Measurements from ENCODE around the gene GATAD2B. TPM values are rescaled to one million over a fixed set of nuclear protein-coding genes. Genes with fewer than 3 reads are reported as not detected.

Gene GATAD2B
- total RNA-seq, 1 experiment from 2014 or later: 46.9 TPM

GRCh38 chr1:153957744-153958110 is 35.0 kb upstream of the GATAD2B start:
- Mint-ChIP-seq H3K9me3 (no peaks in the 10 kb centered on the region), H3K27ac (peak overlapping the region; percentile 93), H3K36me3 (peaks cover 34% of the 10 kb centered on the region), H3K4me1 (peaks cover 49% of the 10 kb centered on the region), H3K4me3 (peak overlapping the region; percentile 94), H3K27me3 (ENCODE audit: low read depth) (no peaks in the 10 kb centered on the region)
- ATAC-seq: peak; percentile 5
- ChIA-PET POLR2A (interaction anchor here (0.7 to 1.6 kb wide), 3 partner anchors 10 to 113 kb away, joined by 4 to 17 read pairs (median 5); partner anchors contain the start of genes CREB3L4 and DENND4B), CTCF (interaction anchor here (1.5 to 3.1 kb wide), 3 partner anchors 9 to 29 kb away, joined by 5 to 12 read pairs (median 11); partner anchors contain the start of genes CREB3L4, DENND4B and RAB13)
- TF ChIP-seq ZNF512 (CRISPR knock-in tag; IDR thresholded peaks at IDR 0.05; ENCODE audit: borderline replicate concordance): no peak
- 0 out of 2 replicates have a peak, but pooled peaks have one; percentile 6 for TF ChIP-seq ZNF416 (CRISPR knock-in tag; IDR thresholded peaks at IDR 0.05)
- no peak for DNase-seq (ENCODE audit: low spot score)

DNA sequence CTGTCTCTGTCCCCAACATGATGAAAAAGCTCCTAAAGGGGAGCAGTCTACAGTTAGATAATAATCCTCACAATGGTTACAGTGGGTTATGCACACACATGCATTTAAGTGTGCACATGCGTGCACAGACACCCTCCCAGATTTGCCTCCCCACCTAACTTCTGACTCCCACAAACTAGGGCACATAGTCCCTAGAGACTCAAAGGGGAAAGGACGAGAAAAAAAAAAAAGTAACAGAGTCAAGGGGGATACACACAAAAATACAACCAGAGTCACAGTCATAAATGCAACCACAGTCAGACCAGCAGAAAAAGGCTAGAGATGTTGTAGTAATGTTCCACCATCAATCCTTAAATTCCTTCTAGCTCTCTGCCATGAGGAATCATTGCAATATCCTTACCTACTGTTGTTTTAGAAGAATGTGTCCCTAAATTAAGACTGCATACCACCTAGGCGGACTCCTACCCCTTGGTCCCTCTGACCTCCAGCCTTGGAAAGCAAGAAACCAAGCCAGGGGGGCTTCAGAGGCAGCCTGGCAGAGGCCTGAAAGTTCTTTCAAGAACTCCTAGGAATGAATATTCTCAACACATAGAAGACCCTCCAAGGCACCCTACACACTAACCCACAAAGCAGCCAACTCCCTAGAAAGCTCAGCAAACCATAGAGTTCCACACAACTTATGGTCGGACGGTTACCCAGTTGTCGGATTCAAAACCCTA is 34.4 kb upstream of the GATAD2B start:
- DNase-seq (ENCODE audit: low spot score) (no peak), ATAC-seq (no peak)
- Mint-ChIP-seq H3K27me3 (ENCODE audit: low read depth) (no peaks in the 10 kb centered on the region), H3K4me1 (peaks cover 43% of the 10 kb centered on the region), H3K9me3 (no peaks in the 10 kb centered on the region), H3K4me3 (peak overlapping the region; percentile 94), H3K27ac (peak overlapping the region; percentile 93), H3K36me3 (peaks cover 37% of the 10 kb centered on the region)
- CTCF ChIA-PET: interaction anchor here (0.6 to 3.1 kb wide), 5 partner anchors 10 to 160 kb away, joined by 4 to 15 read pairs (median 11); partner anchors contain the start of genes CREB3L4 and DENND4B
- TF ChIP-seq CTCF (IDR thresholded peaks at IDR 0.05): no peak
- TF ChIP-seq NFE2L1 (CRISPR knock-in tag; IDR thresholded peaks at IDR 0.05): no peak
- no peak for TF ChIP-seq ZNF512 (CRISPR knock-in tag; IDR thresholded peaks at IDR 0.05; ENCODE audit: borderline replicate concordance)
- TF ChIP-seq TEAD1 (CRISPR knock-in tag; IDR thresholded peaks at IDR 0.05): no peak
- POLR2A ChIA-PET: no interaction called here

- Mint-ChIP-seq H3K4me3 (no peak overlapping the region), H3K36me3 (peaks cover 36% of the 10 kb centered on the region), H3K27ac (no peak overlapping the region), H3K4me1 (peaks cover 25% of the 10 kb centered on the region), H3K9me3 (no peaks in the 10 kb centered on the region), H3K27me3 (ENCODE audit: low read depth) (no peaks in the 10 kb centered on the region)
- ChIA-PET CTCF (interaction anchor here (2.8 kb wide), 1 partner anchor 8 kb away, joined by 15 read pairs; the partner anchor contains the start of gene DENND4B), POLR2A (interaction anchor here (0.5 to 2.7 kb wide), 3 partner anchors 13 to 32 kb away, joined by 3 to 6 read pairs (median 5); partner anchors contain the start of genes CREB3L4 and GATAD2B)
- no peak for DNase-seq (ENCODE audit: low spot score)
- no peak for ATAC-seq
- TF ChIP-seq NFE2L1 (CRISPR knock-in tag; IDR thresholded peaks at IDR 0.05) (no peak), ZMAT4 (CRISPR knock-in tag; IDR thresholded peaks at IDR 0.05) (no peak), FOXK1 (CRISPR knock-in tag; IDR thresholded peaks at IDR 0.05) (no peak), IRF1 (CRISPR knock-in tag; IDR thresholded peaks at IDR 0.05) (no peak), ZNF219 (CRISPR knock-in tag; IDR thresholded peaks at IDR 0.05; ENCODE audit: borderline replicate concordance) (no peak), ETV6 (CRISPR knock-in tag; IDR thresholded peaks at IDR 0.05) (no peak), MAX (CRISPR knock-in tag; IDR thresholded peaks at IDR 0.05) (no peak), KAT7 (CRISPR knock-in tag; IDR thresholded peaks at IDR 0.05; ENCODE audit: borderline replicate concordance) (no peak), NR1H2 (CRISPR knock-in tag; IDR thresholded peaks at IDR 0.05) (no peak), ELF4 (CRISPR knock-in tag; IDR thresholded peaks at IDR 0.05; ENCODE audit: low read depth) (no peak), OVOL2 (CRISPR knock-in tag; IDR thresholded peaks at IDR 0.05; ENCODE audit: borderline replicate concordance) (no peak), ZNF263 (CRISPR knock-in tag; IDR thresholded peaks at IDR 0.05; ENCODE audit: low read depth) (no peak)
- TF ChIP-seq, protein P1, sequence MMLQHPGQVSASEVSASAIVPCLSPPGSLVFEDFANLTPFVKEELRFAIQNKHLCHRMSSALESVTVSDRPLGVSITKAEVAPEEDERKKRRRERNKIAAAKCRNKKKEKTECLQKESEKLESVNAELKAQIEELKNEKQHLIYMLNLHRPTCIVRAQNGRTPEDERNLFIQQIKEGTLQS (CRISPR knock-in tag; conservative IDR thresholded peaks at IDR 0.05): no peak
- TF ChIP-seq, protein P2, sequence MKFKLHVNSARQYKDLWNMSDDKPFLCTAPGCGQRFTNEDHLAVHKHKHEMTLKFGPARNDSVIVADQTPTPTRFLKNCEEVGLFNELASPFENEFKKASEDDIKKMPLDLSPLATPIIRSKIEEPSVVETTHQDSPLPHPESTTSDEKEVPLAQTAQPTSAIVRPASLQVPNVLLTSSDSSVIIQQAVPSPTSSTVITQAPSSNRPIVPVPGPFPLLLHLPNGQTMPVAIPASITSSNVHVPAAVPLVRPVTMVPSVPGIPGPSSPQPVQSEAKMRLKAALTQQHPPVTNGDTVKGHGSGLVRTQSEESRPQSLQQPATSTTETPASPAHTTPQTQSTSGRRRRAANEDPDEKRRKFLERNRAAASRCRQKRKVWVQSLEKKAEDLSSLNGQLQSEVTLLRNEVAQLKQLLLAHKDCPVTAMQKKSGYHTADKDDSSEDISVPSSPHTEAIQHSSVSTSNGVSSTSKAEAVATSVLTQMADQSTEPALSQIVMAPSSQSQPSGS (CRISPR knock-in tag; IDR thresholded peaks at IDR 0.05; ENCODE audit: borderline replicate concordance, low read depth): no peak
- TF ChIP-seq, protein P3, sequence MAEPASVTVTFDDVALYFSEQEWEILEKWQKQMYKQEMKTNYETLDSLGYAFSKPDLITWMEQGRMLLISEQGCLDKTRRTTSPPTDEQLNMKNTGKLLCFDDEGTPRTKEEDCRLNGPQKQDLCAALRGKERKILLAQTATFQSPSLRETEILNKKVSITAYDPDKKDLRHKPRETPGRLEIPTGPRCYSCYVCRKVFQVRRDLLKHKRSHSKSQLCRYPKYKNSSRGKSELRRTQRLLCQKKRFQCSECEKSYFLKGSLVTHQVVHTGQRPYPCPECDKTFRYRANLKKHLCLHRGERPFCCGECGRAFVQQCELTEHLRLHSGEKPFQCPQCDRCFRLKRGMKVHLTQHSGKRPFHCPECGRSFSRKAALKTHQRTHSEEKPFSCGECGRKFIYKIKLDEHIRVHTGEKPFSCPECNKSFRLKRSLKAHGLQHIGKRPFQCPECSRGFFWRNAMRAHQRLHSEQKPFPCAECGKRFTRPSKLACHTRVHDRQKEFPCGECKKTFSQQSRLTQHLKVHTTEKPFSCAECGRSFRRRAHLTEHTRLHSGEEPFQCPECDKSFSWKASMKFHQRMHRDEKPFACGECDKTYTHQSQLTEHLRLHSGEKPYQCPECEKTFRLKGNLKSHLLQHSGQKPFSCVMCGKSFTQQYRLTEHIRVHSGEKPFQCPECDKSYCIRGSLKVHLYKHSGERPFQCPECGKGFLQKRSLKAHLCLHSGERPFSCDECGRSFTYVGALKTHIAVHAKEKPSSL (CRISPR knock-in tag; conservative IDR thresholded peaks at IDR 0.05): no peak
Observed at GRCh38 chr1:153954826-153955225, 32.1 kb upstream of the GATAD2B start.

All from WTC11 (cell line).